NT2/D1 (cell line): ENCODE data around the gene GOLGA6L24.
"Not testable (repeated sequence)": the region's sequence is repeated elsewhere in the genome, so short reads cannot be mapped to it uniquely, and the experiment has no call there.

ENCODE experiments used
- SUZ12 ChIP-seq: IDR thresholded peaks from 2 replicates; pipeline ENCODE4 v1.6.1; 2011; ENCODE audit not compliant: insufficient read length, insufficient read depth; ENCODE audit errors: extremely low read depth
- YY1 ChIP-seq: IDR thresholded peaks from 2 replicates; pipeline ENCODE4 v1.6.1; 2011; ENCODE audit not compliant: insufficient read length, insufficient read depth

GRCh38 chr15:28365502-28365901, 7.6 kb upstream of the GOLGA6L24 start:
- TF ChIP-seq SUZ12, YY1: not testable (repeated sequence)
